Measurements from ENCODE around the gene NR3C1.
A peak's percentile ranks its signal among the peaks of the same experiment; 100 is the strongest.

The NR3C1 gene

DNA sequence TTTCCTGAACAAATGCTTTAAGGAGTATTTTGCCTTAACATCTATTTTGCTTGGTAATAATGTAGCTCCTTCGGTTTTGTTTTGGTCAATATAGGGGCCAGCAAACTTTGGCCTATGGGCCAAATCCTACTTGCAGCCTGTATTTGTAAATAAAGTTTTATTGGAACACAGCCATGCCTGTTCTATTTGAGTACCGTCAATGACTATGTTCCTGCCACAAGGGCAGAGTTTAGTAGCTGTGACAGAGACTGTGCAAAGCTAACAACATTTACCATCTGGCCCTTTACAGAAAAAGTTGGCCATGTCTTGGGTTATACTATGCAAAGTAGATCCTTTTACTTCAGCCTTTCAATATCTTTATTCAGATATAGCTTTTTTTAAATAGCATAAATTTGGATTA is 113.4 kb downstream of the NR3C1 start:
- TF ChIP-seq, protein P1, sequence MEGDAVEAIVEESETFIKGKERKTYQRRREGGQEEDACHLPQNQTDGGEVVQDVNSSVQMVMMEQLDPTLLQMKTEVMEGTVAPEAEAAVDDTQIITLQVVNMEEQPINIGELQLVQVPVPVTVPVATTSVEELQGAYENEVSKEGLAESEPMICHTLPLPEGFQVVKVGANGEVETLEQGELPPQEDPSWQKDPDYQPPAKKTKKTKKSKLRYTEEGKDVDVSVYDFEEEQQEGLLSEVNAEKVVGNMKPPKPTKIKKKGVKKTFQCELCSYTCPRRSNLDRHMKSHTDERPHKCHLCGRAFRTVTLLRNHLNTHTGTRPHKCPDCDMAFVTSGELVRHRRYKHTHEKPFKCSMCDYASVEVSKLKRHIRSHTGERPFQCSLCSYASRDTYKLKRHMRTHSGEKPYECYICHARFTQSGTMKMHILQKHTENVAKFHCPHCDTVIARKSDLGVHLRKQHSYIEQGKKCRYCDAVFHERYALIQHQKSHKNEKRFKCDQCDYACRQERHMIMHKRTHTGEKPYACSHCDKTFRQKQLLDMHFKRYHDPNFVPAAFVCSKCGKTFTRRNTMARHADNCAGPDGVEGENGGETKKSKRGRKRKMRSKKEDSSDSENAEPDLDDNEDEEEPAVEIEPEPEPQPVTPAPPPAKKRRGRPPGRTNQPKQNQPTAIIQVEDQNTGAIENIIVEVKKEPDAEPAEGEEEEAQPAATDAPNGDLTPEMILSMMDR (conservative IDR thresholded peaks at IDR 0.05; ENCODE audit: low read length), result no peak
- DNase-seq (ENCODE audit: low read depth), result no peak
- H3K4me3 ChIP-seq (ENCODE audit: low read length), result no peak overlapping the region

DNA sequence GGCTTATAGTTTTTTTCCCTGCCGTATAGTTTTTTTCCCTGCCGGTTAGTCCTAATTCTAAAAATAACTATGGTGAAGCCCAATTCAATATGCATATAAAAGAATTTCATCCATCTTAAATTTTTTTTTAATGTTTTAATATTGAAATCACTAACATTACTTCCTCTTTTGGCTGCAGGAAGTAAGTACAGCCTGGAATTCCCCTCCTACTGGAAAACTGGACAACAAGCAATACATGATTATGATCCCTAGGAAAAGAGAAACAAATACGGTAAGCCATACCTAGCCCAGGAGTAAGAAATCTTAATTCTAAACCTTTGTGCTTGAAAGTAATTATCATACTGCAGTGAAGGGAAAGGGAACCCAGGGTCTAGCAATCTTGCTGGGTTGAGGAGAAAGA is 119.0 kb downstream of the NR3C1 start:
- TF ChIP-seq, protein P1 (conservative IDR thresholded peaks at IDR 0.05; ENCODE audit: low read length), result no peak
- DNase-seq (ENCODE audit: low read depth), result no peak
- H3K4me3 ChIP-seq (ENCODE audit: low read length), result no peak overlapping the region

DNA sequence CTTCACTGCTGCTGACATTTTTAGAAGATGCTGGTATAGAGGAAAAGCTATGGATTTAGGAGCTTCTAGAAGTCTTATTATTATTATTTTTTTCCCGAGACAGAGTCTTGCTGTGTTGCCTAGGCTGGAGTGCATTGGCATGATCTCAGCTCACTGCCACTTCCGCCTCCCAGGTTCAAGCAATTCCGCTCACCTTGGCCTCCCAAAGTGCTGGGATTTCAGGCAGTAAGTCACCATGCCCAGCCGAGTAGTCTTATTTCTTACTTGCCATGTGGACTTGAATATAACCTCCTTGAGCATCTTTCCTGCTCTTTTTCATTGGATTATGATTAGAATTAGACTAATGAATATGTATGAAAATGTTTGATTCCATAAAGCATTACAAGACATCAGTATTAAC is 119.5 kb downstream of the NR3C1 start:
- DNase-seq (ENCODE audit: low read depth), result no peak
- no peak overlapping the region for H3K4me3 ChIP-seq (ENCODE audit: low read length)
- TF ChIP-seq, protein P1 (conservative IDR thresholded peaks at IDR 0.05; ENCODE audit: low read length), result no peak

DNA sequence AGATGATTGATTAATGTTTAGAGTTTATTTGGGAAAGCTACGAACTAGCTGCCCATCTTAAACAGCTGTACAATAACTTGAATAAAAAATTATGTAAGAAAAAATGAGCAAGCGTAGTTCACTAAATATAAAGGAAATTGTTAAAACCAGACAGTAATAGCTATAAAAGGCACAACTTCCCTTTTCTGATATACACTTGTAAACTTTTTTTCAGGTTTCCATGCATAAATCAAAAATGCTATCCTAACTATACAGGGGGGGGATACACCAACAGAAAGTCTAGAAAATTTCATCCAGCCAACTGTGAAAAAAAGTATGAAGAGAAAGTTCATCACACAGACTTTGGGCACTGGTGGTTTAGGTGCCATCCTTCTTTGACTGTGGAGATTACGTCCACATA is 122.3 kb downstream of the NR3C1 start:
- no peak for DNase-seq (ENCODE audit: low read depth)
- TF ChIP-seq, protein P1 (conservative IDR thresholded peaks at IDR 0.05; ENCODE audit: low read length), result no peak
- H3K4me3 ChIP-seq (ENCODE audit: low read length), result no peak overlapping the region

DNA sequence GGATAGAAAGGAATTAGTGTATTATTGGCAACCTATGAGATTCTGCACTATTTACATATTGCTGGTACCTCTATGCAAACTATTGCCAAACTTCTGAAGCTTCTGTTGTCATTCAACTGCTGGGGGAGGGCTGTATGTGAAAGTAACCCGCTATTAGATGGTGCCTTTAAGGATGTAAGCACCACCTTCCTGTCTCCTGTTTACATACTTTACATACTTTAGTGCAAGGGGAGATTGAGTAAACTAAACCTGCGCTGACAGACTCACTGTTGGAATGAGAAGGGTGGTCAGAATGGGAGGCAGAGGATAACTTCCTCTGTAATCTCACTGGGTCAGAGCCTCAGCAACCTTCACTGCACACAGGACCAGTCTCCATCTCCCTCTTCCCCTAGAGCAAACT is 123.8 kb downstream of the NR3C1 start:
- no peak overlapping the region for H3K4me3 ChIP-seq (ENCODE audit: low read length)
- peak; percentile 40 for DNase-seq (ENCODE audit: low read depth)
- TF ChIP-seq, protein P1 (conservative IDR thresholded peaks at IDR 0.05; ENCODE audit: low read length), result no peak

DNA sequence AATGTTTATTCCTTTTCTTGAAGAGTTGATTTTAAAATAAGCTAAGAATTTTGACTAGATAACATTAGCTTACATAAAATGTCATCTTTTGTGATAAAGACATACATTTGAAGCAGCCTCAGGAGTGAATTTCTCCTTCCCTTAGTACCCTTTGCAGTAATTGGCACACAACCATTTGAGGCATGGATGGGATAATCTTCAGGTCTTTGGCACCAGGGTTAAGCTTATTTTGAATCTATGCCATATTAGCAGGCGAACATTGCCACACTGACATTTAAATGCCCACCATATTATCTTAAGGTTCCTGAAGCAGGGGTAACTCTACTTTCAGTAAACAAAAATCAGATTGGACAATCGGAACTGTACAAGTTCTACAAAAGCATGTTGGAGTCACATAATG is 126.0 kb downstream of the NR3C1 start:
- TF ChIP-seq, protein P1 (conservative IDR thresholded peaks at IDR 0.05; ENCODE audit: low read length), result no peak
- DNase-seq (ENCODE audit: low read depth), result no peak
- no peak overlapping the region for H3K4me3 ChIP-seq (ENCODE audit: low read length)

DNA sequence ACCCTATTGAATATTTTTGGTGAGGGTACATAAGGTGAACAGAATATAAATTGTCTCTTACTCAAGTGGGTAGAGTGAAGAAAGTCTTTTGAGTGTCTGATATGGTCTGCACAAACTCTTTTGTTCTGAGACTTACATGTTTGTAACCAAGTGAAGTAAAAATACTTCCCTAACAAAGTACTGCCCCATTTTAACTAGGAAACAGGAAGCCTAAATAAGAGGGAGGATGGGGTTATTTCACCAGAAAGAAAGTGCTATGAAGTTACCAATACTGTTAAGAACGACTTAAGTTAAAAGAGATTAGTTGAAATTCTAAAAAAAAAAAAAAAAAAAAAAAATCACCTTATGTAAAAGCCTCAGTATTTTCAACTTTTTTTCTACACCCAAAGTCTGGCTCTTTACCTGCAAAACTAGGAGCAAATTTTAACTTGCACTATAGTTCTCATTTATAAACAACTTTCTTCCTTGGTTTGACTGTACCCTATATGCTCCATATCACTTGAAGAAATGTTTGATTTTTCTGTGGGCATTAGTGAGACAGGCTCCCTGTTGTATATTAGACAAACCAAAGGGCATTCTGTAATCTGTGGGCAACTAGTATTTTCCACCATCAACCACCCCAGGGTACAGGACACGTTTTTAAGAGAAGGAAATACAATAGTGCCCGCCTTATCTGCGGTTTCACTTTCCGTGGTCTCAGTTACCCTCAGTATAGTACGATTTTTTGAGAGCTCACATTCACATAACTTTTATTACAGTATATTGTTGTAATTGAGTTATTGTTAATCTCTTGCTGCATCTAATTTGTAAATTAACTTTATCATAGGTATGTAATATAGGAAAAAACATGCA is 127.7 kb downstream of the NR3C1 start:
- TF ChIP-seq, protein P1 (conservative IDR thresholded peaks at IDR 0.05; ENCODE audit: low read length), result no peak
- no peak overlapping the region for H3K4me3 ChIP-seq (ENCODE audit: low read length)
- no peak for DNase-seq (ENCODE audit: low read depth)
